Measurements from ENCODE around the gene KRT6A. TPM values are rescaled to one million over a fixed set of nuclear protein-coding genes. Genes with fewer than 3 reads are reported as not detected.

Gene KRT6A
- total RNA-seq, 4 donors from 2014 or later, result not detected

- Histone ChIP-seq H3K36me3 (no peaks in the 10 kb centered on the region), H3K4me1 (no peaks in the 10 kb centered on the region), H3K27ac (no peak overlapping the region), H3K9me3 (no peaks in the 10 kb centered on the region), H3K27me3 (peaks cover 0 to 5% (median 0%) of the 10 kb centered on the region in 3 donors), H3K4me3 (no peak overlapping the region)
- intact Hi-C loops (cut with DNase I; ENCODE audit: low total_unique reads) (no loop called here), in situ Hi-C loops (cut with MboI; ENCODE audit: low sequenced_read_pairs in 4 of 4) (no loop called here)
- TF ChIP-seq CTCF (IDR thresholded peaks at IDR 0.05 in 4 of 5, conservative IDR thresholded peaks at IDR 0.05 in 1 of 5) (no peak), POLR2A (IDR thresholded peaks at IDR 0.05) (no peak)
- no peak for ATAC-seq
- no peak for DNase-seq
These were observed 46.6 kb downstream of the KRT6A start for GRCh38 chr12:52446367-52447045.

- TF ChIP-seq POLR2A (IDR thresholded peaks at IDR 0.05) (no peak), CTCF (IDR thresholded peaks at IDR 0.05 in 4 of 5, conservative IDR thresholded peaks at IDR 0.05 in 1 of 5) (no peak)
- in situ Hi-C loops (cut with MboI; ENCODE audit: low sequenced_read_pairs in 4 of 4), result no loop called here
These were observed 47.2 kb downstream of the KRT6A start for GRCh38 chr12:52445876-52446275.

GRCh38 chr12:52444647-52445595, 48.1 kb downstream of the KRT6A start:
- H3K36me3 ChIP-seq, result no peaks in the 10 kb centered on the region
- H3K4me3 ChIP-seq, result no peak overlapping the region
- DNase-seq (no peak), ATAC-seq (no peak)
- no peaks in the 10 kb centered on the region for H3K4me1 ChIP-seq
- in situ Hi-C loops (cut with MboI; ENCODE audit: low sequenced_read_pairs in 4 of 4), result no loop called here
- TF ChIP-seq POLR2A (IDR thresholded peaks at IDR 0.05) (no peak), CTCF (IDR thresholded peaks at IDR 0.05 in 4 of 5, conservative IDR thresholded peaks at IDR 0.05 in 1 of 5) (no peak)
- no peak overlapping the region for H3K27ac ChIP-seq
- no peaks in the 10 kb centered on the region for H3K9me3 ChIP-seq
- intact Hi-C loops (cut with DNase I; ENCODE audit: low total_unique reads), result no loop called here
- H3K27me3 ChIP-seq, result peaks cover 0 to 5% (median 0%) of the 10 kb centered on the region in 3 donors

More at GRCh38 chr12:52445876-52446275, 47.2 kb downstream of the KRT6A start:
- intact Hi-C loops (cut with DNase I; ENCODE audit: low total_unique reads), result no loop called here
- no peak overlapping the region for H3K4me3 ChIP-seq
- H3K4me1 ChIP-seq, result no peaks in the 10 kb centered on the region
- peaks cover 0 to 5% (median 0%) of the 10 kb centered on the region in 3 donors for H3K27me3 ChIP-seq
- ATAC-seq, result no peak
- no peaks in the 10 kb centered on the region for H3K36me3 ChIP-seq
- no peaks in the 10 kb centered on the region for H3K9me3 ChIP-seq
- DNase-seq, result no peak
- no peak overlapping the region for H3K27ac ChIP-seq

- ATAC-seq, result no peak
- DNase-seq, result no peak
- no peaks in the 10 kb centered on the region for H3K9me3 ChIP-seq
- H3K4me3 ChIP-seq, result no peak overlapping the region
- peaks cover 0 to 5% (median 0%) of the 10 kb centered on the region in 3 donors for H3K27me3 ChIP-seq
- in situ Hi-C loops (cut with MboI; ENCODE audit: low sequenced_read_pairs in 4 of 4) (no loop called here), intact Hi-C loops (cut with DNase I; ENCODE audit: low total_unique reads) (no loop called here)
- H3K36me3 ChIP-seq, result no peaks in the 10 kb centered on the region
- no peaks in the 10 kb centered on the region for H3K4me1 ChIP-seq
- no peak overlapping the region for H3K27ac ChIP-seq
- TF ChIP-seq CTCF (IDR thresholded peaks at IDR 0.05 in 4 of 5, conservative IDR thresholded peaks at IDR 0.05 in 1 of 5), result no peak
- TF ChIP-seq POLR2A (IDR thresholded peaks at IDR 0.05), result no peak
These were observed 49.1 kb downstream of the KRT6A start for GRCh38 chr12:52443966-52444365.

Measured in gastrocnemius medialis (tissue), 4 donors.